SK-N-SH treated with all-trans-retinoic acid at 6 μM for 48 hours (cell line): ENCODE measurements around the gene TACR2.

Source experiments
- BACH2 ChIP-seq: fragments of 250-450 bp; sonication (Bioruptor Pico); IDR thresholded peaks from 2 replicates; pipeline ENCODE4 v1.9.0; 2021; ENCODE audit warnings: mild to moderate bottlenecking, borderline replicate concordance
- TF ChIP-seq, protein P1 (sequence below): fragments of 250-450 bp; sonication (Bioruptor Pico); IDR thresholded peaks from 2 replicates; pipeline ENCODE4 v1.5.1; 2020; ENCODE audit warnings: low read depth, mild to moderate bottlenecking, moderate library complexity

DNA sequence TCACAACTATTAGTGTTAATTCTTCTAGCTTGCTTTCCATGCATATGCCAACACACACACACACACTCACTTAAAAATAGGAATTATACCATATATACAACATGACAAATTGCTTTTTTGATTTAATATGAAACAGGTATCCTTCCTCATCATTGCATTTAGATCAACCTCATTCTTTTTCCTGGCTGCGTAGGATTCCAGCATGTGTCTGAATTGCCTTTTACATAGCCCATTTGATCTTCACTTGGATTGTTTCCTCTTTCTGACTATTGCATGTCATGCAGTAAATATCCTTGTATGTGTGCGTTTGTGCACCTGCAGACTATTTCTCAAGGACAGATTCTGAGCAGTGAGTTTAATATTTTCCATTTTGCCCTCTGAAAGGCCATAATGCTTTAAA, 28.2 kb downstream of the TACR2 start:
- no peak for TF ChIP-seq BACH2 (CRISPR knock-in tag)
- TF ChIP-seq, protein P1, sequence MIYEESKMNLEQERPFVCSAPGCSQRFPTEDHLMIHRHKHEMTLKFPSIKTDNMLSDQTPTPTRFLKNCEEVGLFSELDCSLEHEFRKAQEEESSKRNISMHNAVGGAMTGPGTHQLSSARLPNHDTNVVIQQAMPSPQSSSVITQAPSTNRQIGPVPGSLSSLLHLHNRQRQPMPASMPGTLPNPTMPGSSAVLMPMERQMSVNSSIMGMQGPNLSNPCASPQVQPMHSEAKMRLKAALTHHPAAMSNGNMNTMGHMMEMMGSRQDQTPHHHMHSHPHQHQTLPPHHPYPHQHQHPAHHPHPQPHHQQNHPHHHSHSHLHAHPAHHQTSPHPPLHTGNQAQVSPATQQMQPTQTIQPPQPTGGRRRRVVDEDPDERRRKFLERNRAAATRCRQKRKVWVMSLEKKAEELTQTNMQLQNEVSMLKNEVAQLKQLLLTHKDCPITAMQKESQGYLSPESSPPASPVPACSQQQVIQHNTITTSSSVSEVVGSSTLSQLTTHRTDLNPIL: no peak
